A204.1 (cell line): ENCODE measurements around the gene VIP.
"Not testable (repeated sequence)": the region's sequence is repeated elsewhere in the genome, so short reads cannot be mapped to it uniquely, and the experiment has no call there.

Experiments
- FAIRE-seq: peaks from 2 replicates; lab custom pipeline; 2012; peaks lifted over from hg19 to GRCh38; lab: Jason Lieb, UNC

Gene VIP

DNA sequence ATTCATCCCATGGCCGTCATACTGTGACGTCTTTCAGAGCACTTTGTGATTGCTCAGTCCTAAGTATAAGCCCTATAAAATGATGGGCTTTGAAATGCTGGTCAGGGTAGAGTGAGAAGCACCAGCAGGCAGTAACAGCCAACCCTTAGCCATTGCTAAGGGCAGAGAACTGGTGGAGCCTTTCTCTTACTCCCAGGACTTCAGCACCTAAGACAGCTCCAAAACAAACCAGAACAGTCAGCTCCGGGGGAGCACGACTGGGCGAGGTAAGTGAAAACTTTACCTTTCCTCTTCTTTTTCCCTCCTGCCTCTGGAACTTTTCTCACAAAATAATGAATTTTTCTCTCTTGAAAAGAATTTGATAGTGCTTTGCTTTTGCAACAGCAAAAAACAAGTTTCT is at the start of gene VIP:
Gene VIP, plus strand, starts transcription at position 104 of the 400 bp plus-strand sequence. CDS start 1,381 bp downstream, outside the sequence.
- FAIRE-seq, result no peak

DNA sequence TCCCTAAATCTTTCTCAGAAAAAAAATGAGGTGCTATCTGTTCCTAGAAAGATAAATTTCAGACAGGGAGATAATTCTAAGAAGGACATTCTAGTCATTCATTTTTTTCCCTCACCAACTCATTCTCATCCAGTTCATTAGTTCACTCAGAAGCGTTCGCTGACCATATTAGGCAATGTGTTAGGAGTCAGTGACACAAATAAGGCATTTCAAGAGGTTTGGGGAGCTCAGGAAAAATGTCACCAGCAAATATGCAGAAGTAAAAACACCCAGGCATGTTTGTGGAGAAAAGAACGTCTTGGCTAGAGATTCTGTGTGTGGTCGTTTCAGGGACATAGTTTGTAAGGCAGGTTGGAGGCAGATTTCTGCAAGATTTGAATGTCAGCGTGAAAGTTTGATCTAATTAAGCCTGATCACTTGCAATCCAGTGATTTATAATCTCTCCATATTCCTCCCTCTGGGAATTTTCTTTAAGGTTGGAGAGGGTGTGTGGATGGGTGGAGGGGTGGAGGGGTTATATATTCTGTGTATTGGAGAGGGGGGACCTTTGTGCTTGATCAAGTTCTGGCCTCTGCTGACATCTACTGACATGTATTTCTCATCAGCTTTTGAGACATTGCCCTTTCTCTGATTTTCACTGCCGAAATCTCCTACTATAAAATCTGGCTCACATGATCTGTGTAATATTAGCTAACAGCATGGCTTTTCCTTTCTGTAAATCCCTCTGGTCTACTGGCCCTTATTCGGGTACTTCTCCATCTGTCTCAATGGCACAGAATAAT is 49.3 kb upstream of the VIP start:
- no peak for FAIRE-seq

DNA sequence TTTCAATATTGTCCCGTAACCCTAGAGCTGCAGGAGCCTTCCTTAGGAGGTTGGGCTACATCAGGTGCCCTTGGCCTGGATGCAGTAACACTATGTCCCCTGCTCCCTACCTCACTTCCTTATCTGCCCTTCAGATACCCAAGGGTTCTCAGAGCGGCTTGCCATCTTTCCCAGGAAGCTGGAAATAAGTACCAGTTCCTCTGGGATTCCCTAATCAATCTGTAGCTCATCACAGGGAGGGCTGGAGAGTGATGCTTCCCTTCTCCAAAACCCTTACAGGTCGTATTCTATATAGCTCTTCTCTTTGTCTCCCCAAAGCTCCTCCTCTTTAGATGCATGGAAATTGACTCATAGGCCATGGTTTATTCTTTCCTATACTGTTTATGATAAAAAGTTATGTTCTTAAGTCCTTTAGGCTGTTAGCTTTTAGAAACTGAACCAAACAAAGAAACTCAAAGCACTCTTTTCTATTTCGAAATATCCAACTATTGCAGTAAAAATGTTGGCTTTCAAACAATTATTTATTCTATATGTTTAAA is 48.7 kb upstream of the VIP start:
- no peak for FAIRE-seq

DNA sequence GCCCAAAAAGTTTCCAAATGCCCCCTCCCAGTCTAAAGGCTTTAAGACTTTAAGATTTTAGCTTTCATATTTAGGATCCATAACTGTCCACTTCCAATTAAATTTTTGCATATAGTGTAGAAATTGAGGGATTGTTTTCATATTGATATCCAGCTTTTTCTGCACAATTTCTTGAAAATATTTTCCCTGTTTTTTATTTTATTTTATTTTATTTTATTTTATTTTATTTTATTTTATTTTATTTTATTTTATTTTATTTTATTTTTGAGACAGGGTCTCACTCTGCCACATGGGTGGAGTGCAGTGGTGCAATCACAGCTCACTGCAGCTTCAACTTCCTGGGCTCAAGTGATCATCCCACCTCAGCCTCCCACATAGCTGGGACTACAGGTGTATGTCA is 46.8 kb upstream of the VIP start:
- not testable (repeated sequence) for FAIRE-seq

DNA sequence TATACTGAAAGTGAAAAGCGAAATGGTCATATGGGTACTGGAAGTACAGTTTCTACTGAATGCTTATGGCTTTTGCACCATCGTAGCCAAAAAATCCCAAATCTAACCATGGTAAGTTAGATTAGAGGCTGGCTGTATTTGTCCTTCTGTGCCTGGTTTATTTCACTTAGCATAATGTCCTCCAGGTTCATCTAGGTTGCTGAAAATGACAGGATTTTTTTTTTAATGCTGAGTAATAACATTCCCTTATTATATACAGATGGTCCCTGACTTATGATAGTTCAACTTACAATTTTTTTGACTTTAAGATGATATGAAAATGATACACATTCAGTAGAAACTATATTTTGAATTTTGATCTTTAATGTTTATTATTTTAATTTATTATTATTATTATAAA is 45.3 kb upstream of the VIP start:
- no peak for FAIRE-seq

DNA sequence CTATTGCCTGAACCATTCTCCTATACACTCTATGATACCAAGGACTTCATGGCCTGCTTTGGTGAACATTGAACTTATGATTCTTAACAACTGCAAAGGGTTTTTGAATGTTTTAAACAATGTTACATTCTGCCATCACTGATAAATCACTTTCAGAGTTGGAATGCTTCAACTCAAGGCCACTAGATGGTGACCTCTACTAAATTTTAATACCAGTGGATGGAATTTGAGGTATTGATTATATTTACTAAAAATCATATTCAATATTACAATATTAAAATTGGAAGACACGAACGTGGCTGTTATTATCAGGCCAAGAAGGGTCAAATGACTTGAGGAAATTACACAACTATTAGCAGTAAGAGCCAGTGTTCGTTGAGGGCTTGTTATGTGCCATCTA is 34.3 kb upstream of the VIP start:
- no peak for FAIRE-seq

DNA sequence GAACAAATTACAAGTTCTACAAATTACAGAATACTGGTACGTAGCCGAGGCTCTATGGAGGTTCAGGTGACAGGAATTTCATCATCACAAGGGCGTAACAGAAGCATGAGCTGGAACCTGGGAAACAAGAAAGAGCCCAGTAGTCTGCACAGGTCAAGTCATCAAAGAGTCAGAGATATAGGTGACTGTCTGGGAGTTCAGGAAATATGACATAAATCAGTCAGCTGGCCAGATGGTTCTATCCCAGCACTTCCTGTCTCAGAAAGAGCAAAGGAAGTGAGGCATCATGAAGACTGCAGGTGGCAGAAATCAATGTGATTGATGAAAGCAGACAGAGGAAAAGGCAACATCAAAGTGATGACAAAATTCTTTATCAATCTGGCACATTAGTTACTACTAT is 29.6 kb upstream of the VIP start:
- no peak for FAIRE-seq

DNA sequence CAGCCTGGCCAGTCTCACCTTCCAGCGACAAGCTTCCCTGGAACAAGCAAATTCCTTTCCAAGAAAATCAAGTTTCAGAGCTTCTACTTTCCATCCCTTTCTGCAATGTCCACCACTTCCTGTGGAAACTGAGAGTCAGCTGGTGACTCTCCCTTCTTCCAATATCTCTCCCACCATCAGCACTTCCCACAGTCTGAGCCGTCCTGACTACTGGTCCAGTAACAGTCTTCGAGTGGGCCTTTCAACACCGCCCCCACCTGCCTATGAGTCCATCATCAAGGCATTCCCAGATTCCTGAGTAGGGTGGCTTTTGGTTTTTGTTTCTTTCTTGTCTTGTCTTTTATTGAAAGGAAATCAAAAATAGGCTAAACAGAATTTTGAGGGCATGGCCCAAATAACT is 28.6 kb upstream of the VIP start:
- no peak for FAIRE-seq

DNA sequence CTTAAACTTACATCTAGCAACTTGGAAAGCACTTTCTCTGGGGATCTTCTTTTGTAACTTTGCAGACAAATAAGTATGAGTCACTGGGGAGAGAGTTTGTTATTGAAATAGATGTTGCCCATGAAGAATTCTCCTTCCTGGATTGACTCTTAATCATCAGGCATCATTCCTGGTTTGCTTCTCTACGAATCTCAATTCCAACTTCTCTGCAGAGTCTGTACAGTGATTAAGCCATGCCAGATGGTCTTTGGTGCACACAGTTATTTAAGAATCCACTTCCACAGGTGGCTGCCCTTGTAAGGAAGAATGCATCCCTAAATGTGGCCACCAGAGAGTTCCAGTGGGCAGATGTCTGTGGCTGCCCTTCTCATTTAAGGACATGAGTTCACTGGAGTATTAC is 27.2 kb upstream of the VIP start:
- FAIRE-seq, result no peak

DNA sequence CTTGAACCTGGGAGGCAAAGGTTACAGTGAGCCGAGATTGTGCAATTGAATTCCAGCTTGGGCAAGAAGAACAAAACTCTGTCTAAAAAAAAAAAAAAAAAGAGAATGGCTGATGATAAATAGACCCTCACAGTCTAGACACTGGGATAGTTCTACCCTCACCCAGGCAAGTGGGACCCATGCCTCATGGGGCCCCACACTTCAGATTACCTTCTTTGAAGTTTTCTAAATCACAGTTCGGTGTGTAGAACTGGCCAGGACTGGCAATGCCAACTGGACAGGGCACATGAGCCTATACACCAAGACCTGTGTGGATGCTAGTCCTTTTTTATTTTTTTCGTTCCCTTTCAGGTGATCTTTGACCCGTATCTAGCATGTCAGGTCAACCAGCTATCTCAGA is 24.3 kb upstream of the VIP start:
- no peak for FAIRE-seq

DNA sequence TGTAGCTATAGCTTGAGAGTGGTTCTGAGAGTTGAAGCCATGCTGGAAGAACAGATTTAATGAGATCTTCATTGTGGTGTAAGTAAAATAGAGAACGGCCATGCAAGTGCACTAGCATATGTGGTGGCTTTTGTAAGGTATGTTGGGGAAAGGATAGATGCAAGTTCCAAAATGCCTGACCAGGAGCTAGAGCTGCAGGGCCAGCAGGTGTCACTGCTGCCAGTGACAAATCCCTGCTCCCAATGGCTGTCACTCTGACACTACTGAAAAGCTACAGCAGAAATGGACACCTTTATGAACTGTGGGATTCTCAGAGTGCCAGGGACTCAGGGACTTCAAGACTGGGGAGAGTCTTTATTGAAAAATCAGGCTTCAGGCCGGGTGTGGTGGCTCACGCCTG is 23.1 kb upstream of the VIP start:
- FAIRE-seq, result no peak

DNA sequence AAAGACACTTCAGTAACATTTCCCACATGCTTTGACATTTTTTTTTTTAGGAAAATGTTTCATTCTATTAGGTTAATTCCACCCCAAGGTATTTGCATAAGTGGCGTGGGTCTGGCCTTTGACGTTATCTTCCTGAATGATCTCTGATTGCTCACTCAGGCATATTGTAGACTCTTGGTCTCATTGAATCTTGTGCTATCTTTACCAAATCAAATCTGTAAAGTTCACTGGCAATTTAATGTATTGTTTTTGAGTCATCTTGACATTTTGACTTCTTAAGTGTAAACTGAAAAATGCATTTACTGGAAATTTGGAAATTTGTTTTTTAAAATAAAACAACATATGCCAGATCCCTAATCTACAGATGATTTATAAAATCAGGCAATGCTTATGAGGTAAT is 16.0 kb upstream of the VIP start:
- no peak for FAIRE-seq

DNA sequence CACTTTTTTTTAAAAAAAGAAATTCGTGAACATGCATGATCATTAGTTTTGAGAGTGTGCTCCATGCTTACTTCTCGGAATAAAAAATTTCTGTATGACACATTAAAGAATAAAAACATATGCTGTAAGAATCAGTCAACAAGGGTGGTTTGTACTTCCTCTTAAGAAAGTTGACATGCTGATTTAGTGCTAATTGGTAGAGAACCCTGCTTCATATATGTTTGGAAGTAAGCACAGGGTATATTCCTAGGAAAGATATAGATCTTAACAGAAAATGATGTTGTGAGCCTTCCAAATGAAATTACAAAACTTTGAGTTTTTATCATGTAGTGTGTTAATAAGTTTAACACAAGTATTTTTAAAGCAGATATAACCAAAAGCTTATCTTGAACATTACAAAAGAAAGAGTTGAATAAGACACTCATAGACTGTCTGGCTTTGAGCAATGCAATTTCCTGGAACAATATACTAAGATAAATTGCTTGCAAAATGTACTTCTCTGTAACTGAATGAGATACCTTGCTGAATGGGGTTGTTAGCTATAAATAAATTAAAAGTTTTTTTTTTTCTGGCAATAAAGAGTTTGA is 13.8 kb upstream of the VIP start:
- no peak for FAIRE-seq

DNA sequence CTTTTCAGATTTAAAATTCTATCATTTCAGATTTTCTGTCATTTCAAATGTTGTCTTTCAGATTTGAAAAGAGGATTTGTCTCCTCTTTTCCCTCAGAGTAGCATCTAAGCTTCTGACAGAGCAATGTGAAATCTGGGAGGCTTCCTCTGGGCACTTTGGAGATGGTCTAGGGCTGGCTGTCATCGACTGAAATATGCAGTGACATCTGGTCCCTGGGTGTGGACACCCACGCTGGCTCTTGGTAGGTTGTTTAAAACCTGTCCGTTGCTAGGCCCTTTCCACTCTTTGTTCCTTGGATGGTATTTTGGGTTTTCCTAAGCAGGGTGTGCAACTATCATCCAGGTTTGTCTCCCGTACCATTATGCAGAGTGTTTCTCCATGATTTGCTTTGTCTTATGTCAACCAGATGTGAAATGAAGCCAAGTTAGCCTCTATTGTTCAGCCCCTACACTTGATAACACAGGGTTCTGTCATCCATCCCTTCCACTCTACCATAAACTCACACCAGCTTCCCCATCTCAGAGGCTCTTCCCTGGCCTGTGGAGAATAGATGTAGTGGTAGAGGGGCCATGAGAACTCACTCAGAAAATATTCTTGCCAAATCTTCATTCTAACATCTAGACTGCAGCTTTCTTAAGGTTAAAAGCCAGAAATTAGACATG is 5.0 kb upstream of the VIP start:
- no peak for FAIRE-seq

DNA sequence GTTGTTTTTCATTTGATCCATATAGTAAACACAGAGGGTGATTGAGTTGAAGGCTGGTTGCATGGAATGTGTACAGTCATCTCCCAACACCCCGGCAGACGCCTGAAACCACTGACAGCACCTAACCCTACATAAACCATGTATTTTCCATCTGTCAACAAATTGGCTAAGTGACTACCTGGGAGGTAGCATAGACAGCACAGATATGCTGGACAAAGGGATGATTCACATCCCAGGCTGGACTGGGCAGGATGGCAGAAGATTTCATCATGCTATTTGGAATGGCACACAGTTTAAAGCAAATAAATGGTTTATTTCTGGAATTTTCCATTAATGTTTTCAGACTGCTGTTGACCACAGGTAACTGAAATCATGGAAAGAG is 4.4 kb upstream of the VIP start:
- no peak for FAIRE-seq

DNA sequence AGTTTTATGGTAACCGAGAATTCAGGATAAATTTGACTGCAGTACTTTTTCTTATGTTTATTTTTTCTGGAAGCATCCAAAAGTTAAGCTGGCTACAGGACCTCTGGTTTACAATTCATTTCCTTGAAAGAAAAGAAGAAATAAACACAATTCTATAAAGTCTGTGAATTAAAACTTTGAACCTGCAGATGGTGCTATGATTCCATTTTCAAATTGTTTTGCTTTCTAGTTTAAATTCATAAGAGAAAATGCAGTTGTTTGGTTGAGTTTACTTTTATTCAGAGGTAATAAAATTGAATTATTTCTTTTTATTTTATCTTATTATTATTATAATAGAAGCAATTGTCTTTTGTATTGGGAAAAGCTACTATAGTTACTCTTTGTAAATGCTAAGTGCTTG is 1.8 kb upstream of the VIP start:
- peak; percentile 97 for FAIRE-seq

DNA sequence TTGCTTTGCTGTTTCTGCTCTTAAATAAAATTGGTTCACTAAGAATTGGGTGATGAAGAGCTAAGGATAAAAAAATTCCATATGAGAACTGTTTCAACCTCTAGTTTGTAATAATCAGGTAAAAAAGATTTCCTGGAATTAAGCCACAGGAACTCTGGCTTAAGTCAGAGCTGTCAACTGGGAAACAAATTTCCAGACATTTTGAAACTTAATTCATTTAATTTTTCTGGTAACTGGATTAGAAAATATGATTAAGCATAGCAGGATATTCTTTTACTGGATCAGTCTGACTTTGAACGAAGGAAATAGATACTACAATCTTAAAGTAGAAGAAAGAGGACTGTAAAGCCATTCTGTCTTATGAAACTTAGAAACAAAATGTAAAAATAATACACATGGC is 1.3 kb upstream of the VIP start:
- FAIRE-seq, result no peak

DNA sequence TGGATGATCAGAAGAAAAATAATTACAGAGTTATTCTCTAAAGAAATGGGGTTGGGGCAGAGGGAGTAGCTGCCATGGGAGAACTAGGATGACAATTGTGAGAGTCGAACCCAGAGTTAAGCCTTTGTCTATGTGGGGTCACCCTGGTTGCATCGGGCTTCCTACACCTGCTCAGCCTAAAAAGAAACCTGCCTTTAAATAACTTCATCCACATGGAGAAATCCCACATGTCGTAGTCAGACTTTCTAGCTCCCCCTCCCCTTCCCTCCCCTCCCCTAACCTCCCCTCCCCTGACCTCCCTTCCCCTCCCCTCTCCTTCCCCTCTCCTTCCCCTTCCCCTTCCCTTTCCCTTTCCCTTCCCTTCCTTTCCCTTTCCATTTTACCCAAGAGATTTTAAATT is 14.7 kb downstream of the VIP start:
- no peak for FAIRE-seq

DNA sequence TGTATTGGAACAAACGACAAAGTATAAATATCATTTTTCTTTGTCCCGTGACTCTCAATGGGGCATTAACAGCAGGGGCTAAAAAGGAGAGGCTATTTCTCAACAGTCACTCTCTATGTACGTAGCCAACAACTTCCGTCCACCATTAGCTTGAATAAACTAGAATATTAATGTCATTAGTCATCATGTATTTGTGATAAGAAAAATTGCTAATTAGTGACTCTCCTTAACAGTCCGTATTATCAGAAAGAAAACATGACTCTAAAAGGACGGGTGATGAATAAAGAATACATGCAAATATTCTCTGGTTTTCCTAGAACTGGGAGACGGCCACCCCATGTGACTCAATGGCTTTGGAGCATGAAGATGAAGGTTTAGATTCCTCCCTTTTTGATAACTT is 18.6 kb downstream of the VIP start:
- no peak for FAIRE-seq

DNA sequence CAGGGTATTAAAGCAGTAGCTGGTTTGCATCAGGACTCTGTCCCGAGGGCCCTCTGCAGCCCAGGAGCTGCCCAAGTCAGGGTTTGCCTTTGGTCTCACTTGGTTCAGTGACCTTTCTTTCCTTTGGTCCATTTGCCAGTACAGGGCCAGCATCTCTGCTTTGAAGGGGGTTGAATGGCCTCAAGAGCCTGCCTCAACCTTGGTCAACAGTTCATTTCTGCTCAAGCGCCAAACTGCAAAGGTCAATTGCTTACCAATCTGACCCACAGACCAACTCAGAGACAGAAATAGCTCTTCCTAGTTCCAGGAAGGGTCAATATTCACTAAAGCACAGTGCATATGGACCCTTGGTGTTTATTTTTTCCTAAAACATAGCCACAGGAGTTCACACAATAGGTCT is 19.4 kb downstream of the VIP start:
- no peak for FAIRE-seq

DNA sequence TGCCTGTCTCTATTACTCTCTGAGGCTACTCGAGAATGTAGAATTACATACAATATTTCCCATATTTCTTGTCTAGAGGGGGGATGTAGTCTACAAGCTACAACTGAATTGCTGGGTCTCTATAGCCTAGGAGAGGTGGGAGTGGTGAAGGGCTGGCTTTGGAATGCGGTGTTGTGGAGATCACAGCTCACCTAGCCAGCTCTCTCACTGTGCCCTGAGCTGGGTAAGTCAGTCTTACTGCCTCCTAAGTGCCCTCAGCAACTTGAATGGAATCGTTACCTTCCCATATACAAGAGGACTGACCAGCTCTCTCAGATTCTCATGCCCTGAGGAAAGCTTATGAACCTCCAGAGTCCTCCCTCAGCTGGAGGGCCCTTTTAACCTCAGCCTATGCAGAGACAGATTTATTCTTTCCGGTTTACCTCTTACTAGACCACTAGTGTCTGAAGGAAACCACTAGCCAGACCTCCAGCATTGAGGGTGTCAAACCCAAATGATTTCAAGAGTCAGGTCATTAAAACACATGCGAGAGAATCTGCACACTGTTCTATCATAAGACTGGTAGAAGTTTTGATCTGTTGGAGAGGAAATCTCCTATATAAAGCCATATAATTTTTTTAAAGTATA is 20.6 kb downstream of the VIP start:
- no peak for FAIRE-seq

DNA sequence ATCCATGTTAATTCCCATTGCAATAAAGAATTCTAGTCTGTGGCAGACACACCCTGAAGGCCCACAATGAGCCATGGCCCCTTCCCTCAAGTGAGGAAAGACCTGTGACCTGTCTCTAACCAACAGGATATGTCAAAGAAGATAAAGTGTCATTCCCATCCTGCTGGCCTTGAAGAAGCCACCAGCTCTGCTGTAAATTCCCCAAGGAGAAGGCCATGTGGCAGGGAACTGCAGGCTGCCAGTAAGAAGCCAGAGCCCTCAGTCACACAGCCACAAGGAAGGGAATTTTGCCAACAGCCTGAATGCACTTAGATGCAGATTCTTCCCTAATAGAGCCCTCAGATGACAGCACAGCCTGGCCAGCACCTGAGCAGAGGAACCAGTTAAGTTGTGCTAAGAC is 24.8 kb downstream of the VIP start:
- no peak for FAIRE-seq

DNA sequence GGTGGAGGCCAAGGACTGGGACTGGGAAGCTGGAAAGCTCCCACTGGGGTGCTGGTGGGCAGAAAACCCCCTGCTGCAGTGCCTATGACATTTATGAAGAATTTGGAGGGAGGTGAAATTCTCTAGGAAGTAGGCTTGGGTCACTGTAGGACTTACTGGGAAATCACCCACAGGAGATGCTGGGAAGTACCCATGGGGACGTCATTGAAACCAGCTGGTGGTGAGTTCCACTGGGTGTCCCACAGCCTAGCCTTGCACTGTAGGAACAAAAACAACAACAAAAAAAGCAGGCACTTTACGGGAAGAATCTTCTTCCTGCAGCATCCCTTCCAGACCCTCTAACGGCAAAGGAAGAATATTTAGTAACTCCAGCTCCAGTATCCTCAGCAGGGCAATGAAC is 26.2 kb downstream of the VIP start:
- no peak for FAIRE-seq
